ENCODE measurements around the gene GUK1. TPM values are rescaled to one million over a fixed set of nuclear protein-coding genes. Genes with fewer than 3 reads are reported as not detected.
A peak's percentile ranks its signal among the peaks of the same experiment; 100 is the strongest.
"Not testable (repeated sequence)": the region's sequence is repeated elsewhere in the genome, so short reads cannot be mapped to it uniquely, and the experiment has no call there.

The GUK1 gene
- total RNA-seq, 4 donors from 2014 or later, result 183 to 573 (median 382) TPM

DNA sequence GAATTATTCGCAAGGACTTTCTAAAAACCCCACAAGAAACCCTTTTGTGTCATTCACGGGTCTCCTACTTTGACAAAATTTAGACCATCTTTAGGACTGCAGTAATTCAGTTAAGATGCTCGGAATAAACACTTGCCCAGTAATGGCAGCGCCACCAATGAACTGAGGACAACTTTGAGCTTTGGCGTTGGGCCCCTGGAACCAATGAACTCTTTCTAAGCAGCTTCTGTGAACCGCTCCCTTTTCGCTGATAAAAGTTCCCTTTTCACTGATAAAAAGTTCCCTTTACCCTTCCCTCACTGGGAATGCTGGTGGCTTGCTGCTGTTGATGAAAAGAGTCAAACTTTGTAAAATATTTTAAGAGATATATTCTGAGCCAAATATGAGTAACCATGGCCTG lies 29.5 kb upstream of the GUK1 start:
- no peaks in the 10 kb centered on the region for H3K9me3 ChIP-seq
- no peaks in the 10 kb centered on the region for H3K27me3 ChIP-seq
- peak overlapping the region in 3 of 4 donors; percentile 93 to 97 (median 94) for H3K27ac ChIP-seq
- DNase-seq, result no peak
- H3K4me3 ChIP-seq, result no peak overlapping the region
- no peaks in the 10 kb centered on the region for H3K36me3 ChIP-seq
- in situ Hi-C loops (cut with MboI; ENCODE audit: low pct_ligation_motif_present in 1 of 4, low pct_unique_long_range_greater_than_20kb in 1 of 4, low sequenced_read_pairs in 3 of 4) (no loop called here), intact Hi-C loops (cut with DNase I; ENCODE audit: low total_unique reads) (no loop called here)
- peaks cover 16 to 22% (median 19%) of the 10 kb centered on the region in 4 donors for H3K4me1 ChIP-seq
- TF ChIP-seq, protein P1, sequence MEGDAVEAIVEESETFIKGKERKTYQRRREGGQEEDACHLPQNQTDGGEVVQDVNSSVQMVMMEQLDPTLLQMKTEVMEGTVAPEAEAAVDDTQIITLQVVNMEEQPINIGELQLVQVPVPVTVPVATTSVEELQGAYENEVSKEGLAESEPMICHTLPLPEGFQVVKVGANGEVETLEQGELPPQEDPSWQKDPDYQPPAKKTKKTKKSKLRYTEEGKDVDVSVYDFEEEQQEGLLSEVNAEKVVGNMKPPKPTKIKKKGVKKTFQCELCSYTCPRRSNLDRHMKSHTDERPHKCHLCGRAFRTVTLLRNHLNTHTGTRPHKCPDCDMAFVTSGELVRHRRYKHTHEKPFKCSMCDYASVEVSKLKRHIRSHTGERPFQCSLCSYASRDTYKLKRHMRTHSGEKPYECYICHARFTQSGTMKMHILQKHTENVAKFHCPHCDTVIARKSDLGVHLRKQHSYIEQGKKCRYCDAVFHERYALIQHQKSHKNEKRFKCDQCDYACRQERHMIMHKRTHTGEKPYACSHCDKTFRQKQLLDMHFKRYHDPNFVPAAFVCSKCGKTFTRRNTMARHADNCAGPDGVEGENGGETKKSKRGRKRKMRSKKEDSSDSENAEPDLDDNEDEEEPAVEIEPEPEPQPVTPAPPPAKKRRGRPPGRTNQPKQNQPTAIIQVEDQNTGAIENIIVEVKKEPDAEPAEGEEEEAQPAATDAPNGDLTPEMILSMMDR (IDR thresholded peaks at IDR 0.05), result no peak
- TF ChIP-seq POLR2A (IDR thresholded peaks at IDR 0.05) (no peak), EP300 (IDR thresholded peaks at IDR 0.05; ENCODE audit: low read depth) (no peak), POLR2AphosphoS5 (IDR thresholded peaks at IDR 0.05) (no peak)
- 88 to 94% methylated on average over 5 to 7 of the region's 7 CpGs for WGBS, 2 donors (ENCODE audit: low coverage in 1 of 2)

DNA sequence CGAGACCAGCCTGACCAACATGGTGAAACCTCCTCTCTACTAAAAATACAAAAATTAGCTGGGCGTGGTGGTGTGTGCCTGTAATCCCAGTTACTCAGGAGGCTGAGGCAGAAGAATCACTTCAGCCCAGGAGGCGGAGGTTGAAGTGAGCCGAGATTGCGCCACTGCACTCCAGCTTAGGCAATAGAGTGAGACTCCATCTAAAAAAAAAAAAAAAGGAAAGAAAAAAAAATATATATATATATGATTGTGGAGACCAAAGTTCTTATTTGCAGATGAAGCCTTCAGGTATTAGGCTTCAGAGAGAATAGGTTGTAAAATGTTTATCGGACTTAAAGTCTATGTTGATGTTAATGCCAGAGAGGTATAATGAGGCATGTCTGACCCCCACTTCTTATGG lies 28.8 kb upstream of the GUK1 start:
- H3K27ac ChIP-seq; DNase-seq; in situ Hi-C loops (cut with MboI; ENCODE audit: low pct_ligation_motif_present in 1 of 4, low pct_unique_long_range_greater_than_20kb in 1 of 4, low sequenced_read_pairs in 3 of 4); intact Hi-C loops (cut with DNase I; ENCODE audit: low total_unique reads); H3K27me3 ChIP-seq; H3K36me3 ChIP-seq; H3K9me3 ChIP-seq; H3K4me3 ChIP-seq: not testable (repeated sequence)
- 60 to 95% methylated on average over 1 to 6 of the region's 6 CpGs for WGBS, 2 donors (ENCODE audit: low coverage in 1 of 2)
- peaks cover 16 to 22% (median 19%) of the 10 kb centered on the region in 4 donors for H3K4me1 ChIP-seq

DNA sequence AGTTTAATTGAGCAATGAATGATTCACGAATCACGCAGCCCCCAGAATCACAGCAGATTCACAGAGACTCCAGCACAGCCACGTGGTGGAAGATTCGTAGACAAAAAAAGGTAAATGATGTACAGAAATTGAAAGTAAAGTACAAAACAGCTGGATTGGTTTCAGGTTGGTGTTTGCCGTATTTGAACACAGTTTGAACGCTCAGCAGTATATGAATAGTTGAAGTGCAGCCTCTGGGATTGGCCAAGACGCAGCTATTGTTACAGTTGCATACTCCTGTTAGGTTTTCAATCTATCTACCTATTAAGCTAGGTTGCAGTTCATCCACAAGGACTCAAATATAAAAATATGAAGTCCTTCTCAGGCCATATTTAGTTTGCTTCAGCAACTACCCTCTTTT lies 27.9 kb upstream of the GUK1 start:
- intact Hi-C loops (cut with DNase I; ENCODE audit: low total_unique reads), result no loop called here

DNA sequence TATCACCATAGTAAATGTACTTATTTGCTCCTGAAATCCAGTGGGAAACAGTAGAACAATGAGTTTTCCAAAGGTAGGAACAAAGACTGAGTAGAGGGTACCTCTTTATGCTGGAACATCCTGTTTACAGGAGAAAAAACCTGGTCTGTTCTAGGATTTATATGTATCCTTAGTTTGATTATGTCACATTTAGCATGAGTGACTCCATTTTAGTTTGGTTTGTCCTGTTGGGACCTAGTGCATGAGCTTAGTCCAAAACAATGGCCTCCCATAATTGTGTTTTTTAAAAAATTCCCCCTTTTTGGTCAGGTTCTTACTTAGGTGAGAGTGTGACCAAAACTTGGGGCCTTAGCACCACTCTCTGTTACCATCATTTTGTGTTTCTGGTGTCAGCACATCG lies 27.5 kb upstream of the GUK1 start:
- H3K4me1 ChIP-seq, result peaks cover 16 to 21% (median 19%) of the 10 kb centered on the region in 4 donors
- DNase-seq, result no peak
- H3K36me3 ChIP-seq, result no peaks in the 10 kb centered on the region
- TF ChIP-seq EP300 (IDR thresholded peaks at IDR 0.05; ENCODE audit: low read depth), result no peak
- TF ChIP-seq POLR2A (IDR thresholded peaks at IDR 0.05), result no peak
- TF ChIP-seq, protein P1 (IDR thresholded peaks at IDR 0.05), result no peak
- no peak for TF ChIP-seq POLR2AphosphoS5 (IDR thresholded peaks at IDR 0.05)
- intact Hi-C loops (cut with DNase I; ENCODE audit: low total_unique reads) (no loop called here), in situ Hi-C loops (cut with MboI; ENCODE audit: low pct_ligation_motif_present in 1 of 4, low pct_unique_long_range_greater_than_20kb in 1 of 4, low sequenced_read_pairs in 3 of 4) (no loop called here)
- no peaks in the 10 kb centered on the region for H3K27me3 ChIP-seq
- H3K9me3 ChIP-seq, result no peaks in the 10 kb centered on the region
- H3K27ac ChIP-seq, result no peak overlapping the region
- H3K4me3 ChIP-seq, result no peak overlapping the region
- 91% methylated on average over 1 of the region's 1 CpG; no CpG with 5 or more reads in 1 of the 2 donors for WGBS, 2 donors (ENCODE audit: low coverage in 1 of 2)

More for the DNA sequence above, 27.9 kb upstream of the GUK1 start:
- TF ChIP-seq POLR2A (IDR thresholded peaks at IDR 0.05), result no peak
- no peak for TF ChIP-seq EP300 (IDR thresholded peaks at IDR 0.05; ENCODE audit: low read depth)
- no peak for TF ChIP-seq POLR2AphosphoS5 (IDR thresholded peaks at IDR 0.05)
- TF ChIP-seq, protein P1 (IDR thresholded peaks at IDR 0.05), result no peak
- H3K9me3 ChIP-seq, result no peaks in the 10 kb centered on the region
- in situ Hi-C loops (cut with MboI; ENCODE audit: low pct_ligation_motif_present in 1 of 4, low pct_unique_long_range_greater_than_20kb in 1 of 4, low sequenced_read_pairs in 3 of 4), result no loop called here
- H3K36me3 ChIP-seq, result no peaks in the 10 kb centered on the region
- 80 to 91% methylated on average over 7 of the region's 7 CpGs for WGBS, 2 donors (ENCODE audit: low coverage in 1 of 2)
- no peak overlapping the region for H3K4me3 ChIP-seq
- H3K27me3 ChIP-seq, result no peaks in the 10 kb centered on the region
- peaks cover 16 to 22% (median 19%) of the 10 kb centered on the region in 4 donors for H3K4me1 ChIP-seq
- H3K27ac ChIP-seq, result no peak overlapping the region
- no peak for DNase-seq

DNA sequence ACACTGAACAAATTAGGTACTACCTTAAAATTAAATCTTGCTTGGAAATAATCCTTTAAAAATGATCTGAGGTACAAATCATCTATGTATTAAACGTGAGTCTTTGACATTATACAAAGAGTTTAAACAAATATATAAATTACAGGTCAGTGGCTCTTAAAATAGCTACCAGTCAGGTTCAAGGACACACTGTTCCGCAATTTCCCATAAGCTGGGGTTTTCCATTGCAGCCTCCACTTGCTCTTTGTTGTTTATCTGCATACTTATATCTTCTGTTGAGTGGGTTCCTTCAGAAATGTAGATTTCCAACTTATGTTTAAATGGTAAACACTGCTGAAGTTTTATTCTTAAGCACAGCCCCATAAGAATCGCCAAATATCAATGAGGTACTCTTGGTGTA lies 25.3 kb upstream of the GUK1 start:
- in situ Hi-C loops (cut with MboI; ENCODE audit: low pct_ligation_motif_present in 1 of 4, low pct_unique_long_range_greater_than_20kb in 1 of 4, low sequenced_read_pairs in 3 of 4), result no loop called here
- intact Hi-C loops (cut with DNase I; ENCODE audit: low total_unique reads), result no loop called here
- Histone ChIP-seq H3K27ac (no peak overlapping the region), H3K4me3 (no peak overlapping the region), H3K9me3 (no peaks in the 10 kb centered on the region), H3K27me3 (no peaks in the 10 kb centered on the region), H3K36me3 (no peaks in the 10 kb centered on the region), H3K4me1 (peaks cover 6 to 8% (median 7%) of the 10 kb centered on the region in 4 donors)
- 67 to 83% methylated on average over 3 of the region's 3 CpGs for WGBS, 2 donors (ENCODE audit: low coverage in 1 of 2)
- TF ChIP-seq POLR2AphosphoS5 (IDR thresholded peaks at IDR 0.05) (no peak), POLR2A (IDR thresholded peaks at IDR 0.05) (no peak), EP300 (IDR thresholded peaks at IDR 0.05; ENCODE audit: low read depth) (no peak)
- TF ChIP-seq, protein P1 (IDR thresholded peaks at IDR 0.05), result no peak
- no peak for DNase-seq
